ENCODE measurements around the gene DPYSL3.
"Not testable (repeated sequence)": the region's sequence is repeated elsewhere in the genome, so short reads cannot be mapped to it uniquely, and the experiment has no call there.

The DPYSL3 gene

DNA sequence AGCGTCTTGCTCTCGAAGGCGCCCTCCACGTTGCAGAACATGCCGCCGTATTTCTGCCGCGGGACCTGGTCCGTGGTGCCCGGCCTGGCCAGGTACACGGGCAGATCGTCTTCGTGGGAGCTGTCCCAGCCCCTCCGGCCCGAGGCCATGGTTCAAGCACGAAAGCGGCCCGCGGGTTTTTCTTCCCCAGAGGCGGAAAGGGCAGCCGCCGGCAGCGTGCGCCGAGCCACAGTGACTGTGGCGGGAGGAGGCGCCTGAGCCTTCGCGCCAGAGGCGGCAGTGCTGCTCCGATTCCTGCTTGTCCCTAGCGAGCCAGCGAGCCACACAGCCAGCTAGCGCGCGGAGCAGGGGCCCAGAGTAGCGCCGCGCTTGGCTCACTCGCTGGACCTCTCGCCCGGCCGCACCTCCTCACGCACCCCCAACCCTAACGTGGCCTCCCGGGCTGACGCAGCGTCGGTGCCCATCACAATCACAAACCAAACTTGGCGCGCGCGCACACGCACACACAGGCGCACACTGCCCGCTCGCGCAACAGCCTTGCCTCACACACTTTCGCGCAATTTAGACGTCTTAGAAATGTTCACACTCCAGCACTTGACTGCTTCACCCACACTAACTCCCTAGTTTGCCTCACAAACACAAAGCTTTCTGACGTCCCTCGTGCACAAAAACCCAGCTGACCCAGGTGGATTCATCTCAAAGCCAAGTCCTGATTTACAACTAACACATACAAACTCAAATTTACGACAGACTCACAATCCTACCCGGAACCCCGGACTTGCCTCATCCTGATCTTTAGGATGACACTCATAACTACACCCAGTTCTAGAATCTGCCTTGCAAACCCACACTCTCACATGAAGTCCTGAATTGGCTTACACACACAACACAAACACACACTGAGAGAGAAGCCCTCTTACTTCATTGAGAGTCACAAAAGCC, at the start of gene DPYSL3:
Gene DPYSL3, minus strand, starts transcription at position 359 of the 942 bp plus-strand sequence. Its CDS starts 210 bp downstream, at position 149.
- FAIRE-seq (no peak), DNase-seq (ENCODE audit: insufficient read length, low spot score) (no peak)
- TF ChIP-seq, protein P1, sequence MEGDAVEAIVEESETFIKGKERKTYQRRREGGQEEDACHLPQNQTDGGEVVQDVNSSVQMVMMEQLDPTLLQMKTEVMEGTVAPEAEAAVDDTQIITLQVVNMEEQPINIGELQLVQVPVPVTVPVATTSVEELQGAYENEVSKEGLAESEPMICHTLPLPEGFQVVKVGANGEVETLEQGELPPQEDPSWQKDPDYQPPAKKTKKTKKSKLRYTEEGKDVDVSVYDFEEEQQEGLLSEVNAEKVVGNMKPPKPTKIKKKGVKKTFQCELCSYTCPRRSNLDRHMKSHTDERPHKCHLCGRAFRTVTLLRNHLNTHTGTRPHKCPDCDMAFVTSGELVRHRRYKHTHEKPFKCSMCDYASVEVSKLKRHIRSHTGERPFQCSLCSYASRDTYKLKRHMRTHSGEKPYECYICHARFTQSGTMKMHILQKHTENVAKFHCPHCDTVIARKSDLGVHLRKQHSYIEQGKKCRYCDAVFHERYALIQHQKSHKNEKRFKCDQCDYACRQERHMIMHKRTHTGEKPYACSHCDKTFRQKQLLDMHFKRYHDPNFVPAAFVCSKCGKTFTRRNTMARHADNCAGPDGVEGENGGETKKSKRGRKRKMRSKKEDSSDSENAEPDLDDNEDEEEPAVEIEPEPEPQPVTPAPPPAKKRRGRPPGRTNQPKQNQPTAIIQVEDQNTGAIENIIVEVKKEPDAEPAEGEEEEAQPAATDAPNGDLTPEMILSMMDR (IDR thresholded peaks at IDR 0.05; ENCODE audit: insufficient read depth, missing control alignments) = peak; percentile 12

DNA sequence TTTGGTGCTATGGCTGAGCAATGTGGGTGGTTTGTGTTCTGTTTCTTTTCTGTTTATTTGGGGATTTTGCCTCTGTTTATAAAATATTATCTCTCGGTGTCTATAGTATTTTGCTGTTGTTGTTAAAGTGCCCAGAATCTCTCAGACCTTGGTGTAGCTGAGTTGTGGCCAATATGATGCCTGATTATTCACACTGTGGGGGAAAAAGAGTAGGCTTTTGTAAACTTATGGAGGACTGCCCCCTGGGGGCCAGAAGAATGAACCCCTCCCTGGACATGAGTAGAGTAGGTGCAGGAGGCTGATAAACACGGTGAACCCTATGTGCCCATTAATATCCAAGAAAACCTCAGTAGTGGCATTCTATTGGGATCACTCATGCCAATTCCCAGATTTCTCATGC, 49.0 kb upstream of the DPYSL3 start:
- no peak for FAIRE-seq
- TF ChIP-seq, protein P1 (IDR thresholded peaks at IDR 0.05; ENCODE audit: insufficient read depth, missing control alignments) = peak; percentile 64
- no peak for DNase-seq (ENCODE audit: insufficient read length, low spot score)

DNA sequence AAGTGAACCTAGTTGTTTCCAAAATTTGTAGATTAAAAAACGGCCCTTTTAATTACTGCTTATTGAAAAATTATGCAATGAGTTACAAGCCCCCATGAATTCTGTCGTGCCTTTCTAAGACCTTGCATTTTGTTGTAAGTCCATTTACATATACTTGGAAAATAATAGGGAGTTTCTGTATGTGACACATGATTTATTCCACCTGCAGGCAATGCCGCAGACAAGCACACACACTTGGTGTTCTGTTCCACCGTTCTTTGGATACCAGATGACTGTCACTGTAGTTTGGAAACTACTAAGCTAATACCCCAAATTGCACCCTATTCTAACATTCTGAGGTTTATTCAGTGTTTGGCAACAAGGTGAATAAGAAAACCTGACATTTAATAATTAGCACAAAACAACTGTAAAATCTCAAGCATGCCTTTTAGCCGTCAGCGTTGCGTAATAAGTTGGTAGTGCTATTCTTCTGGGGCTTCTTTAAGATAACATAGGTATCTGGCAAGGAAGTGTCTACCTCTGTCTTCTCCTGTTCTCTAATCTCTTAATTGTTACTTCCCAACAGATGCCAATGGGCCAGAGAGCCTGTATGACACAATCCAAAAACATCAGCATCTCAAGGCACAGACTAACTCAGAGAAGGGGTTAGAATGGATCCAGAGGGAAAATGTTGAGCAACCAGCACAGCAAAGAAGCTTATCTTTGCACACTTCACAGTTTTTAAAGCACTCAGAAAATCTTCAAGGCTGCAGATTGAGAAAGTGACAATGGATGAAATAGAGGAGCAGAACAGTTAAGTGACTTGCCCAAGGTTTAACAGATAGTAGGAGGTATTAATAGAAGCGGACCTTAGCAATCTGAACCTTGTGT, 48.2 kb upstream of the DPYSL3 start:
- FAIRE-seq (no peak), DNase-seq (ENCODE audit: insufficient read length, low spot score) (no peak)

DNA sequence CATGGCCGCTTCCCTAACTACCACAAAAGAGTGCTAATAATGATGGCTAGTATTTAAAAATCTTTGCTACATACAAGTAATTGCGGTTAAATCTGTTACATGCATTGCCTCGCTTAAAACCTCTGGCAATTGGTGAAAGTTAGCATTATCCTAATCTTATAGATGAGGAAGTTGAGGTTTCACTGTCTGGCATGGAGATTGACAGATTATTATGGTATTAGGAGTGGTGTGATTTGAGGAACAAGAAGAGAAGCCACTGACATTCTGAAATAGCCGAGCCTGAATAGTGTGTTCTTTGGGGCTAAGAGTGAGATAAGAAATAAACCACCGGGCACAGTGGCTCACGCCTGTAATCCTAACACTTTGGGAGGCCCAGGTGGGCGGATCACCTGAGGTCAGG, 45.3 kb upstream of the DPYSL3 start:
- TF ChIP-seq, protein P1 (IDR thresholded peaks at IDR 0.05; ENCODE audit: insufficient read depth, missing control alignments) = no peak
- FAIRE-seq (no peak), DNase-seq (ENCODE audit: insufficient read length, low spot score) (no peak)

More for the DNA sequence above, 48.2 kb upstream of the DPYSL3 start:
- TF ChIP-seq, protein P1 (IDR thresholded peaks at IDR 0.05; ENCODE audit: insufficient read depth, missing control alignments) = no peak

DNA sequence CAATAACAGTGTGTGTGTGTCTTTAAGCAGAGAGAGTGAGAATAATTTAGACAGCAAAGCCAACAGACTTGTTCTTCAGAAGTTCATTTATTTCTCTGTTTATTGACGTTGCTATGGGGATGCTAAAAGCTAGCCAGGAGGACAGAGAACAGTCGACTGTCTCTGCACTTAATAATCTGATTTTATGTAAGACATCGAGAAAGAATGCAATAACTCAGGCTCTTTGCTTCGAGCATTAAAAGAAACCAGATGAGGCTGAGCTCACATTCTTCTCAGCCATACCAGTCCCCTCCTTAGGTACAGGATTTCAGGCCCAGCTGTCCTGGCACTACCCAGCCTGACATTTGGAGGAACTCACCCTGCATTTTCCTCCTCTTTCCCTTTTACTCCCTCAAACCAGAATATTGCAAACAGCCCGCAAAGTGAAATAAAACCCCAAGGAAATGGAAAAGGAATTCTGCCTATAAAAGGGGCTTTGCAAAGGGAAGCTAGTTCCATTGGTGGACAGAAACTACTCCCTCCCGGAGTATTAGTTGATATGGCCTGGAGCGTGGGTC, 44.5 kb upstream of the DPYSL3 start:
- FAIRE-seq (no peak), DNase-seq (ENCODE audit: insufficient read length, low spot score) (no peak)
- TF ChIP-seq, protein P1 (IDR thresholded peaks at IDR 0.05; ENCODE audit: insufficient read depth, missing control alignments) = no peak

DNA sequence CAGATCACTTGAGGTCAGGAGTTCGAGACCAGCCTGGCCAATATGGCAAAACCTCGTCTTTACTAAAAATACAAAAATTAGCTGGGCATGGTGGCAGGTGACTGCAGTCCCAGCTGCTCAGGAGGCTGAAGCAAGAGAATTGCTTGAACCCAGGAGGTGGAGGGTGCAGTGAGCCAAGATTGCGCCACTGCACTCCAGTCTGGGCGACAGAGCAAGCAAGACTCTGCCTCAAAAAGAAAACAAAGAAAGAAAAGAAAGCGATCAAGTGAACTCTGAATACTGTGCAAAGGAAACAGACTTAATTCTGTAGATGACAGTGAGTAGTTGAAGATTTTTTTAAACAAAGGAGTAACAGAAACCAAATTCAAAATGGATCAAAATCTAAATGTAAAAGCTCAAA, 43.9 kb upstream of the DPYSL3 start:
- not testable (repeated sequence) for DNase-seq (ENCODE audit: insufficient read length, low spot score); FAIRE-seq

DNA sequence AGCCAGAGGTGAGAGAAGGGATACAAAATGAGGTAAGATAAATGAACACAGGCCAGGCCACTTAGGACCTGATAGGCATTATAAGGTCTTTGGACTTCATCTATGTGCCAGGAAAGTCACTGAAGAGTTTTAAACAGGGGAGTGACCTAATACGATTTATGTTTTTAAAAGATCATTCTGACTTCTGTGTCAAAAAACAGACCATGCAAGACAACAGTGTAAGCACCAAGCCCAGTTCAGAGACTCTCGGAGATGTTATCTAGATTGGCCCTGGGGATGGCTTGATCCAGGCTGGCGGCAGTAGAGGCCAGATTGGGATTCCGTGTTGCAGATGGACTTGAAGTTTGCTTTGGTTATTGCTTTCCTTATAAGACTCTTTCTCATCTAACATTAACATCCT, 43.0 kb upstream of the DPYSL3 start:
- TF ChIP-seq, protein P1 (IDR thresholded peaks at IDR 0.05; ENCODE audit: insufficient read depth, missing control alignments) = no peak
- FAIRE-seq (no peak), DNase-seq (ENCODE audit: insufficient read length, low spot score) (no peak)
